ENCODE data around the gene ATP1A4.

DNA sequence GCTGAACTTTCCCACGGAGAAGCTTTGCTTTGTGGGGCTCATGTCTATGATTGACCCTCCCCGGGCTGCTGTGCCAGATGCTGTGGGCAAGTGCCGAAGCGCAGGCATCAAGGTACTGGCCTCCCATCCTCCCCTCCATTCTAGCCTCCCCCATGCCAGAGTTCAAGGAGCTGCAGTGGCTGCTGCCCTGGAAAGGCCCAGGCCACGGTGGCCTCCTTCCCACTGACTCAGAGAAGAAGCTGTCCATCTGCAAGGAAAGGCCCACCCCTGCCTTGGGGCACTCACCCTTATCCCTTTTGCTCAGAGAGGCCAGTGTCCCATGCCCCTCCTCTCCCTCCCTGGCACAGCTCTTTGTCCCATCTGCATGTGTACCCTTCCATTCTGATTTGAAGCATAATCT lies 20.9 kb upstream of the ATP1A4 start:
- TF ChIP-seq, protein P1, sequence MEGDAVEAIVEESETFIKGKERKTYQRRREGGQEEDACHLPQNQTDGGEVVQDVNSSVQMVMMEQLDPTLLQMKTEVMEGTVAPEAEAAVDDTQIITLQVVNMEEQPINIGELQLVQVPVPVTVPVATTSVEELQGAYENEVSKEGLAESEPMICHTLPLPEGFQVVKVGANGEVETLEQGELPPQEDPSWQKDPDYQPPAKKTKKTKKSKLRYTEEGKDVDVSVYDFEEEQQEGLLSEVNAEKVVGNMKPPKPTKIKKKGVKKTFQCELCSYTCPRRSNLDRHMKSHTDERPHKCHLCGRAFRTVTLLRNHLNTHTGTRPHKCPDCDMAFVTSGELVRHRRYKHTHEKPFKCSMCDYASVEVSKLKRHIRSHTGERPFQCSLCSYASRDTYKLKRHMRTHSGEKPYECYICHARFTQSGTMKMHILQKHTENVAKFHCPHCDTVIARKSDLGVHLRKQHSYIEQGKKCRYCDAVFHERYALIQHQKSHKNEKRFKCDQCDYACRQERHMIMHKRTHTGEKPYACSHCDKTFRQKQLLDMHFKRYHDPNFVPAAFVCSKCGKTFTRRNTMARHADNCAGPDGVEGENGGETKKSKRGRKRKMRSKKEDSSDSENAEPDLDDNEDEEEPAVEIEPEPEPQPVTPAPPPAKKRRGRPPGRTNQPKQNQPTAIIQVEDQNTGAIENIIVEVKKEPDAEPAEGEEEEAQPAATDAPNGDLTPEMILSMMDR (IDR thresholded peaks at IDR 0.05): no peak
- no peak for TF ChIP-seq REST (IDR thresholded peaks at IDR 0.05; ENCODE audit: insufficient read depth in 1 of 2, low read depth in 2 of 2, low read length in 1 of 2)
- TF ChIP-seq TCF7L2 (IDR thresholded peaks at IDR 0.05; ENCODE audit: low read depth, low read length): no peak

All from Panc1 (cell line).